Measurements from ENCODE around the gene VSTM5. TPM values are rescaled to one million over a fixed set of nuclear protein-coding genes. Genes with fewer than 3 reads are reported as not detected.

Gene VSTM5
- total RNA-seq, 1 donor from 2014 or later = 0.56 TPM

DNA sequence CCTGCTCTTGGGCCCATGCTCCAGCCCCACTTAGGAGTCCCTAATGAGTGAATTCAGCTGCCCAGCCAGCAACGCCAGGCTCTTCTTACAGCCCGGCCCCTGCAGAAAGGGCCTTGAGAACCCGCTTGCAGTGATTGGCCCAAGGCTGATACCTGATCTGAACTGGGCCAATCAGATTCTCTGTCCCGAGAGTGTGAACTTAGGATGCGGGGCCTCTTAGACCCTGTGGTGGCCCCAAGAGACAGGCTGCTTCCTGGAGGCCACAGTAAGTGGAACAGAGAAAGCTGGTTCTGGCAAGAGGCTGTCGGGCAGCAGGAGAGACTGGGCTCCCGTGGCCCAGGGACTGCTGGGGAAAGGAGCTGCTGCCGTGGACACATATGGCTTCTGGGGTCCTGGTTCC, 11.5 kb downstream of the VSTM5 start:
- no peak for DNase-seq (ENCODE audit: low spot score)
- Mint-ChIP-seq H3K9me3 (ENCODE audit: unreplicated experiment) (no peaks in the 10 kb centered on the region), H3K4me3 (ENCODE audit: unreplicated experiment) (no peak overlapping the region), H3K4me1 (ENCODE audit: unreplicated experiment) (peaks cover 4% of the 10 kb centered on the region), H3K27me3 (ENCODE audit: unreplicated experiment) (peaks cover 2% of the 10 kb centered on the region), H3K27ac (ENCODE audit: unreplicated experiment) (no peak overlapping the region), H3K36me3 (ENCODE audit: low read depth, unreplicated experiment) (no peaks in the 10 kb centered on the region)
- TF ChIP-seq, protein P1, sequence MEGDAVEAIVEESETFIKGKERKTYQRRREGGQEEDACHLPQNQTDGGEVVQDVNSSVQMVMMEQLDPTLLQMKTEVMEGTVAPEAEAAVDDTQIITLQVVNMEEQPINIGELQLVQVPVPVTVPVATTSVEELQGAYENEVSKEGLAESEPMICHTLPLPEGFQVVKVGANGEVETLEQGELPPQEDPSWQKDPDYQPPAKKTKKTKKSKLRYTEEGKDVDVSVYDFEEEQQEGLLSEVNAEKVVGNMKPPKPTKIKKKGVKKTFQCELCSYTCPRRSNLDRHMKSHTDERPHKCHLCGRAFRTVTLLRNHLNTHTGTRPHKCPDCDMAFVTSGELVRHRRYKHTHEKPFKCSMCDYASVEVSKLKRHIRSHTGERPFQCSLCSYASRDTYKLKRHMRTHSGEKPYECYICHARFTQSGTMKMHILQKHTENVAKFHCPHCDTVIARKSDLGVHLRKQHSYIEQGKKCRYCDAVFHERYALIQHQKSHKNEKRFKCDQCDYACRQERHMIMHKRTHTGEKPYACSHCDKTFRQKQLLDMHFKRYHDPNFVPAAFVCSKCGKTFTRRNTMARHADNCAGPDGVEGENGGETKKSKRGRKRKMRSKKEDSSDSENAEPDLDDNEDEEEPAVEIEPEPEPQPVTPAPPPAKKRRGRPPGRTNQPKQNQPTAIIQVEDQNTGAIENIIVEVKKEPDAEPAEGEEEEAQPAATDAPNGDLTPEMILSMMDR (IDR thresholded peaks at IDR 0.05; ENCODE audit: unreplicated experiment) = no peak

DNA sequence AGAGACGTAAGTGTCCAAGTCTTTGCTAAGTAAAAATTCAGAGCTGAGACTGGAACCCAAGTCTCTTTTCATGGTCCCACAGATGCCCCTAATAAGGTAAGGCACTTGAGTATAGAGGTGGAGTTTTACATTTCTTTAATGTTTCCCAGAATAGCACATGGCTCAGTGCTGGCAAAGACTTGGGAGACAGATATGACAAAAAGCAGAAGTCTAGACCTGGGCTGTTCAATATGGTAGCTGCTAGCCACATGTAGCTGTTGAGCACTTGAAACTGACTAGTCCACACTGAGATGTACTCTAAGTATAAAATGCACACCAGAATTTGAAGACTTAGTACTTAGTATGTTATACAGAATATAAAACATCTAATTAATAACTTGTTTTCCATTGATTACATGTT, 17.6 kb downstream of the VSTM5 start:
- Mint-ChIP-seq H3K36me3 (ENCODE audit: low read depth, unreplicated experiment) (no peaks in the 10 kb centered on the region), H3K27me3 (ENCODE audit: unreplicated experiment) (no peaks in the 10 kb centered on the region), H3K9me3 (ENCODE audit: unreplicated experiment) (no peaks in the 10 kb centered on the region), H3K4me3 (ENCODE audit: unreplicated experiment) (no peak overlapping the region), H3K27ac (ENCODE audit: unreplicated experiment) (no peak overlapping the region), H3K4me1 (ENCODE audit: unreplicated experiment) (peaks cover 6% of the 10 kb centered on the region)
- TF ChIP-seq, protein P1 (IDR thresholded peaks at IDR 0.05; ENCODE audit: unreplicated experiment) = no peak
- DNase-seq (ENCODE audit: low spot score) = no peak

DNA sequence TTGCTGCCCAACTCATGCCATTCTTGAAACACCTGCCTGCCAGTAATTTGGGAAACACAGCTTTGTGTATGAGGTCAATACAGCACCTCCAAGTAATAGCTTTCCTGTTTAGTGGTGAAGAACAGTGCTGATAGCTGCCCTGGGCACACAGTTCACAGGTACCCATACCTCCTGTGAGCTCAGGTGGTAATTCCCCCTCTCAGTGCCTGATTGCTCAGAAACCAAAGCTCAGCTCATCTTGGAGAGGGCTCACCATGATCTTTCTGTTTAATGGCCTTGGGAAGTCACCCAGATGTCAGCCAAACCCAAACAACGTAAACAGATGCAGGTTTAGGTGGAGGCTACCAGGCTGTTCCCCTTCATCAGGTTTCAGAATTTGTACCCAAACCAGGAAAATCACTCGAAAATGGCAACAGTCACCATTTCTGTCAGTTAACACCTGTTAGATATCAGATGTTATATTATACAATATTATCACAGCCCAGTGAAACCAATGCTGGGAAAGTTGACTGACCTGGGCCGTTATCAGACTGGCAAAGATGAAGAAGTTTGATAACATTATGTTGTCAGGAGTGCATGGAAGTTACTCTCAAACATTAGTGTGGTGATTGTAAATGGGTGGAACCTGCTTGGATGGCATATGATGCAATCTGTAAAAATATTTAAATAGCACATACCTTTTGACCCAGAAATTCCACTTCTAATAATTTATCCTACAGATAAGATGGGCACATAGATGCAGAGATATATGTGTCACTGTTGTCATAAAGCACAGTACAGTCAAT, 18.9 kb downstream of the VSTM5 start:
- H3K27ac Mint-ChIP-seq (ENCODE audit: unreplicated experiment) = no peak overlapping the region
- no peaks in the 10 kb centered on the region for H3K27me3 Mint-ChIP-seq (ENCODE audit: unreplicated experiment)
- no peaks in the 10 kb centered on the region for H3K36me3 Mint-ChIP-seq (ENCODE audit: low read depth, unreplicated experiment)
- TF ChIP-seq, protein P1 (IDR thresholded peaks at IDR 0.05; ENCODE audit: unreplicated experiment) = no peak
- H3K4me3 Mint-ChIP-seq (ENCODE audit: unreplicated experiment) = no peak overlapping the region
- H3K4me1 Mint-ChIP-seq (ENCODE audit: unreplicated experiment) = peaks cover 6% of the 10 kb centered on the region
- no peaks in the 10 kb centered on the region for H3K9me3 Mint-ChIP-seq (ENCODE audit: unreplicated experiment)
- DNase-seq (ENCODE audit: low spot score) = no peak

DNA sequence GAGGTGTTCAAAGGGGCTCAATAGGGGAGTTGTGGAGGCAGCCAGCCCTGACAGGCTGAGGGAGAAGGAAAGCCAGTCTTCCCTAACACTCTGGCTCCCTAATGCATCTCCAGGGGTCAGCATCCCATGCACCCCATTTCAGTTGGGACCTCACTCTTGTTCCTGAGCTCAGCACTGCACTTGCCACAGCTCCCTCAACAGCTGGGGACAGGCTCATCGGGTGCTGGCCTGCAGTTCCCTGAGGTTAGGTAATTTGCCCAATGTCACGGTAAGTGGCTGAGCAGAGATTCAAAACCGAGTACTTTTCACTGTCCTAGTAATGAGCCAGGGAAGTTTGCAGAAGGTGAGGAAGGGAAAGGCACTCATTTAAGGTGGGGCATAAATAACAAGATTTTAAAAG, 20.8 kb downstream of the VSTM5 start:
- Mint-ChIP-seq H3K4me3 (ENCODE audit: unreplicated experiment) (no peak overlapping the region), H3K9me3 (ENCODE audit: unreplicated experiment) (no peaks in the 10 kb centered on the region), H3K27me3 (ENCODE audit: unreplicated experiment) (no peaks in the 10 kb centered on the region), H3K4me1 (ENCODE audit: unreplicated experiment) (peaks cover 6% of the 10 kb centered on the region), H3K27ac (ENCODE audit: unreplicated experiment) (no peak overlapping the region), H3K36me3 (ENCODE audit: low read depth, unreplicated experiment) (no peaks in the 10 kb centered on the region)
- TF ChIP-seq, protein P1 (IDR thresholded peaks at IDR 0.05; ENCODE audit: unreplicated experiment) = no peak
- no peak for DNase-seq (ENCODE audit: low spot score)

DNA sequence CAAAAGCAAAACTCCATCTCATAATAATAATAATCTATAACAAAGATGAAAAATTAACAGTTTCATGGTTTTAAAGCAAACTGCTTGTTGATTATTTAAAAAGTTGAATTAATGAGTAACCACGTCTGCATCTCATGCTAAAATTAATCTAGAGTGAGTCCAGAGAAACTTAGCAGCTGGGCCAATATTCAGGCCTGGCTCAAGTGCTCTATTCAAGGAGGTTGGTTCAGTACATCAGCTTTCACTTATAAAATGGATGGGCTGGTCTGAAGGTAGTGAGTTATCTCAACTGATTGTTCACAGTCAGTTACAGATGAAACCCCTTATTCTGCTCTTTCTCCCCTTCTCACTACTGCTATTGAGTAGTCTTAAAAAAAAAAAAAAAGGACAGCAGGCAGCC, 23.1 kb downstream of the VSTM5 start:
- no peaks in the 10 kb centered on the region for H3K36me3 Mint-ChIP-seq (ENCODE audit: low read depth, unreplicated experiment)
- no peaks in the 10 kb centered on the region for H3K27me3 Mint-ChIP-seq (ENCODE audit: unreplicated experiment)
- H3K4me1 Mint-ChIP-seq (ENCODE audit: unreplicated experiment) = no peaks in the 10 kb centered on the region
- no peak overlapping the region for H3K27ac Mint-ChIP-seq (ENCODE audit: unreplicated experiment)
- no peak for DNase-seq (ENCODE audit: low spot score)
- TF ChIP-seq, protein P1 (IDR thresholded peaks at IDR 0.05; ENCODE audit: unreplicated experiment) = no peak
- no peaks in the 10 kb centered on the region for H3K9me3 Mint-ChIP-seq (ENCODE audit: unreplicated experiment)
- no peak overlapping the region for H3K4me3 Mint-ChIP-seq (ENCODE audit: unreplicated experiment)
